Measurements from ENCODE around the gene MKI67.
"Not testable (repeated sequence)": the region's sequence is repeated elsewhere in the genome, so short reads cannot be mapped to it uniquely, and the experiment has no call there.

MKI67 gene

DNA sequence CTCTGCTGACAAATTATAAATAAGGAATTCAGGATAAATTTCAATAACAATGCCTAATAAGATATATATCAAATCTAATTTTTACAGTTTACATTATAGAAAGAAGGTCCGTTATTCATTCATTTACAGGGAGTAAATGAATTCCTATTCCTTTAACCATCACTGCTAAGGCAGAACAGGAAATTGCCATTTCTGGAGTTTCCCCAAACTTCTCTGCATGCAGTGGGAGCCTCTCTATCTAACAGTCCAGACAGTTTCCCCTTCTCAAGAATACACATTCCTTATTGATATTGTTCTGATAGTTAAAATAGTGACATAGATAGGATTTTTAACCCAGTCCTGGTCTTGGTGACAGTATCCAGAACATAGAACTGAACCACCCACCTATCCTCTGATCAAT is 24.3 kb downstream of the MKI67 start:
- Mint-ChIP-seq H3K4me3 (no peak overlapping the region), H3K27ac (no peak overlapping the region), H3K36me3 (peaks cover 3% of the 10 kb centered on the region), H3K9me3 (no peaks in the 10 kb centered on the region), H3K4me1 (peaks cover 28% of the 10 kb centered on the region)
- ATAC-seq (no peak), DNase-seq (ENCODE audit: low spot score in 2 of 2) (no peak)

DNA sequence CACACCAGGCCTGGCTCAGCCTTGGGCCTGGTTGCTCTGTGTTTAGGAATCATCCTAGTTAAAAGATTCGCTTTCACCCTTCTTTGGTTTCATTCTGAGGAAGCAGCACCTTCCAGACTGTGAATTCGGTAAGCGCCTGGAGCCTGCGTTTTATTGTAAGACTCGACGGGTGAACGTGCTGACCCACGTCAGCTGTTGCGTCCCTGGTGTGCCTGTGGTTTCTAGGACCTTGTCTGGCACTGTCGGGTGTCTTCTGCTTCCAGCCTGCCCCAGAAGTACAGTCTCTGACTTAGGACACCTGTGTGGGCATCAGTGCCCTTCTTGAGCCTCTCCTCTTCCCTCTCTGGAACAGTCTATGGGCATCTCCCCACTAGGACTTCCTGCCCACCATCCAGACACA is 26.3 kb downstream of the MKI67 start:
- no peak for DNase-seq (ENCODE audit: low spot score in 2 of 2)
- Mint-ChIP-seq H3K4me1 (peaks cover 48% of the 10 kb centered on the region), H3K27ac (no peak overlapping the region), H3K9me3 (no peaks in the 10 kb centered on the region), H3K4me3 (no peak overlapping the region), H3K36me3 (peaks cover 16% of the 10 kb centered on the region)
- ATAC-seq = no peak

DNA sequence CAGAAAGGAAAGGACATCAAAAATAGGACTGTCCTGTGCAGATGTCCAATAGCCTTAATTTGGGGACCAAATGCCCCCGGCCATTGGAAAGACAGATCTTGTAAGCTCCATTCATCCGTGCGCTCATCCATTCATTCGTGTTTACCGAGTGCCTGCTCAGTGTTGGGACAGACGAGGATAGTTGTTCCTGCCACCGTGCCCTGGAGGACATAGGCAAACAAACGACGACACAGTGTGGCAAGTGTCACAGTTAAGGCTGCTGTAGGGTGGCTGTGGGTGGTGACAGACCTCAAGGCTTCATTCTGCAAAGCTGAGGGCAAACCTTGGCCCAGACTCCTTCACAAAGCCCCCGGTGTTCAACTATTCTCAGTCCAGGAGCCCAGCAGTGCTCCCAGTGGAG is 27.6 kb downstream of the MKI67 start:
- Mint-ChIP-seq H3K36me3 (peaks cover 16% of the 10 kb centered on the region), H3K4me1 (peaks cover 44% of the 10 kb centered on the region), H3K9me3 (no peaks in the 10 kb centered on the region), H3K27ac (peak overlapping the region; percentile 43), H3K4me3 (no peak overlapping the region)
- no peak for ATAC-seq
- DNase-seq (ENCODE audit: low spot score in 2 of 2) = no peak

DNA sequence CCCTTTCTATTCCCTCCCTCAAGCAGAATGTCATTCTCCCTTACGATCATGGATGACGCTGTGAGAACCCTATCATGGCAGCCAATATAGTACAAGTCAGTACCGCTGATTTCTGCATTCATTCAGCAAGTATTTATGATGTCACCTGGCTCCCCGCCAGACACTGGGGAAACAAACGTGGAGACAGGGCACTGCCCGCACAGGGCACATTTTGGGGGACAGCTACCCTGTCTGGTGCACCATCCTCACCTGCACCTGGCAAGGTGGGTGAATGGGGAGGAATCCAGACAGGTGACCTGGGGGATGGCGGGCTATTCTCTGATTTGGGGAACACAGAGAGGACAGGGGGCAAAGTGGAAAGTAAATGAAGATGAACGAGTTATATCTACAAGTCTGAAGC is 28.4 kb downstream of the MKI67 start:
- Mint-ChIP-seq H3K36me3 (peaks cover 24% of the 10 kb centered on the region), H3K4me3 (no peak overlapping the region), H3K27ac (peak overlapping the region; percentile 45), H3K9me3 (no peaks in the 10 kb centered on the region), H3K4me1 (peaks cover 36% of the 10 kb centered on the region)
- ATAC-seq = no peak
- DNase-seq (ENCODE audit: low spot score in 2 of 2) = no peak

DNA sequence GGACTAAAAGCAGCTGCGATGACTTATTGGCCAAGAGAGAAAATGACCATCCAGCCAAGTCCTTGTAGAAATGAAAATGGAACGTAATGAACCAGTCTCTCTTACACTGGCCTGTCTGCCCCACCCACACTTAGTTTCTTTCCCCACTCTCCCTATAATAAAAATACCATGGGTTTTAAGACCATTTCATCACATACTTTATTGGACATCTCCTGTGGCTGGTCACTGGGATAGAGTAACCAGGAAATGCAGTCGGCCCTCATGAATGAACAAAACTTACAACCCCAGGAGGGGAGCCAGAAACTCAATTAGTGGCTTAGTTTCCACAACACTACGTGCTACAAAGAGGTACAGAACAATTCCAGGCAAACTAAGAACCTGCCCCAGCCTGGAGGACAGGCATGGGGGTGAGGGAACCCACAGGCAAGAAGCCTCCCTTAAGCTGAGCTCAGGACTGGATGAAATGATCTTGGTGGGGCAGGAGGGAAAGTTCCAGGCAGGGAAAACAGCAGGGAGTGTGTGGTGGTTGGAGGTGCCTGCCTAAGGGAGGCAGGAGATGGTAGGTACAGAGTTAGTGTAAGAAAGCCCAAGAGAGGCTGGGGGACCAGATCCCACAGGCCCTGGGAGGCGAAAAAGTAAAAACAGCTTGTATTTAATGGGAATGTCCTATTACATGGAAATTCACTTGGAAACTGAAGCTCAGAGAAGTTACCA is 29.6 kb downstream of the MKI67 start:
- H3K4me1 Mint-ChIP-seq = peaks cover 33% of the 10 kb centered on the region
- ATAC-seq = no peak
- DNase-seq (ENCODE audit: low spot score in 2 of 2) = no peak
- H3K9me3 Mint-ChIP-seq = no peaks in the 10 kb centered on the region
- H3K4me3 Mint-ChIP-seq = peak overlapping the region; percentile 61
- H3K27ac Mint-ChIP-seq = peak overlapping the region; percentile 89
- peaks cover 29% of the 10 kb centered on the region for H3K36me3 Mint-ChIP-seq

DNA sequence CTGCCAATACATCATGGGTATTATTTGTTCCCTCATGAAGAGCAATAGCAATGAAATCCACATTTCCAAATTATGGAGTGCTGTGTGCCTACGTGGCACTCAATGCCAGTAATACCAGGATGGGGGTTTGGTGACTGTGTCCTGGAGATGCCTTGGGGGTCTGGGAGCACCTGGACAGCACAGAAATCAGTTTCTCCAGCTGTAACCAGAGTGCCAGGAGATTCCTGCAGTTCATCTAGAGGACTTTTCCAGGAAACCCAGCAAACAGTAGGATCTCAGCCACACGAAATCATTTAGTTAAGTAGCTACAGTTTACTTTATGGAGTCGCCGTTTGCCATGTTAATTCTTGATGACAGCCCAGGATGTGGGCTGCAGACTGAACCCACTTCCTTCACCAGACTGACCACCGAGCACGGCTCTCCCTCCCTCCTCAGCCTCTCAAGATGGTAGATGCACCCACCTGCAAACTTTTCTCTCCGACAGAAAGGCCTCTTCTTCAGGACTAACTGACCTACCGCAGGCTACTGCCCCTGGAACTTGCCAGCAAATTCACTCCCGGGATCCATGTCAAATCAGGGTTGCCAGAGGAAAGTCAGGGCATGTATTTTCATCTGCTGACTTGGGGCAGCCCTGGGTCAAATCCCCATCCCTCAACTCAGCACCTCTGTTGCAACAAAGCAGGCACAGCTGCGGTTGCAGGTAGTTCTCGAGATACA is 30.3 kb downstream of the MKI67 start:
- Mint-ChIP-seq H3K36me3 (peaks cover 29% of the 10 kb centered on the region), H3K4me3 (peak overlapping the region; percentile 61), H3K4me1 (peaks cover 33% of the 10 kb centered on the region), H3K9me3 (no peaks in the 10 kb centered on the region), H3K27ac (peak overlapping the region; percentile 89)
- ATAC-seq (peak; percentile 84), DNase-seq (ENCODE audit: low spot score in 2 of 2) (peak in 1 of 2 donors; percentile 70)

DNA sequence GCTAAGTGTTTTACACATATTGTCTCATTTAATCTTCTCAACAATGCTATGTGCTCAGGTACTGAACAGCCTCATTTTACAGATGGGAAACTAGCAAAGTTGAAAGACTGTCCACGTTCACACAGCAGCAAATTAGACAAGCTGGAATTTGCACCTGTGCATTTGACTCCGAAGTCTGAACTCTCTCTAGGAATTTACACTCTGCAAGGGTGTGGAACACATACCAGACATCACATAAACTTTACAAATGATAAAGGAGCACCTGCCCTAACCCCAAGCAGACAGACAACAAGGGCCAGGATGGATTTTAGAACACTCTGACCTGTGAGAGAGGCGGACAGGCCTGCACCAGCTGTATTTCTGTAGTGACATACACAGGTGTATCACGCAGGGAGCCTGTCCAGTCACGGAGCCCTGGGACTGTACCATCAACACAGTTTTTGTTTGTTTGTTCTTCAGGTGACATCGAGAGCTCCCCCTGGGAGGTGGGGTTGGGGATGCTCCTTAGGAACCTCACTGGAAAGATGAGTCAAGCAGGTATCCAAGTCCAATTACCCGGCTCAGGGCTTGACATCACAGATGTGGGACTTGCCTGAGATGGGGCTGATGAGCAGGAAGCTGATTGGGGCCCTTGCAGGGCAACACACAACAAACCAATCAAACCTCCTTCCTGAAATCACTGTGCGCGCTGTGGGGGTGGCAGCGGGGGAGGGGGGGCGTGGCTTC is 31.0 kb downstream of the MKI67 start:
- peak overlapping the region; percentile 89 for H3K27ac Mint-ChIP-seq
- peaks cover 33% of the 10 kb centered on the region for H3K4me1 Mint-ChIP-seq
- peak; percentile 90 for ATAC-seq
- DNase-seq (ENCODE audit: low spot score in 2 of 2) = peak; percentile 16 to 67
- no peaks in the 10 kb centered on the region for H3K9me3 Mint-ChIP-seq
- H3K4me3 Mint-ChIP-seq = peak overlapping the region; percentile 61
- peaks cover 29% of the 10 kb centered on the region for H3K36me3 Mint-ChIP-seq

DNA sequence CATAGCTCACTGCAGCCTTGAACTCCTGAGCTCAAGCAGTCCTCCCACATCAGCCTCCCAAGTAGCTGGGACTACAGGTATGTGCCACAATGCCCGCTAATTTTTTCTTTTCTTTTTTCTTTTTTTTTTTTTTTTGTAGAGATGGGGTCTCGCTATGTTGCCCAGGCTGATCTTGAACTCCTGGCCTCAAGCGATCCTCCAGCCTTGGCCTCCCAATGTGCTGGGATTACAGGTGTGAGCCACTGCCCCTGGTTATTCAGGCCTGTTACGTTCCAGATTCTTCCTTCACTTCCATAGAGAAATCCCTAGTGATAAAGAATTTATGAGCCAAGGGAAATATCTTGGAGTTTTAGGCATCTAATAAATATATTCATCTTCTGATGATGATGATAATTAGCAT is 31.6 kb downstream of the MKI67 start:
- H3K4me1 Mint-ChIP-seq = peaks cover 33% of the 10 kb centered on the region
- not testable (repeated sequence) for ATAC-seq; DNase-seq (ENCODE audit: low spot score in 2 of 2); H3K9me3 Mint-ChIP-seq
- peak overlapping the region; percentile 61 for H3K4me3 Mint-ChIP-seq
- peak overlapping the region; percentile 89 for H3K27ac Mint-ChIP-seq
- peaks cover 29% of the 10 kb centered on the region for H3K36me3 Mint-ChIP-seq

DNA sequence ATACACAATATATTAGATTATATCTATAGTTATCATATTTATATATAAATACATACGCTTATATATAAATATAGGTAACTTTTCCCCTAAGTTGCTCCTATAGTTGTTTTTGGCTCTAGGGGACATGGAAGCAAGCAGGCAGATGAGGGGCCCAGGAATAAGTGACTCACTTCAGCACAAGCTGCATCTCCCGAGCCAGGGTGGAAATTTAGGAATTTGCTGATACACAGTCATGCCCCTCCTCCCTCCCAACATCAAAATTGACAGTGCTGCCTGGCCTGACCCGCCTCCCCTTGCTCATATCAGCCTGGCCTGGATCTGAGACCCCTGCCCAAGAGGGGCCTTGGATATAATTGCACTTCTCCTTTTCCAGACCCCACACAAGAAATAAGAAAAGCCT is 33.8 kb downstream of the MKI67 start:
- H3K36me3 Mint-ChIP-seq = peaks cover 29% of the 10 kb centered on the region
- DNase-seq (ENCODE audit: low spot score in 2 of 2) (no peak), ATAC-seq (no peak)
- H3K4me3 Mint-ChIP-seq = no peak overlapping the region
- H3K9me3 Mint-ChIP-seq = no peaks in the 10 kb centered on the region
- no peak overlapping the region for H3K27ac Mint-ChIP-seq
- peaks cover 23% of the 10 kb centered on the region for H3K4me1 Mint-ChIP-seq

DNA sequence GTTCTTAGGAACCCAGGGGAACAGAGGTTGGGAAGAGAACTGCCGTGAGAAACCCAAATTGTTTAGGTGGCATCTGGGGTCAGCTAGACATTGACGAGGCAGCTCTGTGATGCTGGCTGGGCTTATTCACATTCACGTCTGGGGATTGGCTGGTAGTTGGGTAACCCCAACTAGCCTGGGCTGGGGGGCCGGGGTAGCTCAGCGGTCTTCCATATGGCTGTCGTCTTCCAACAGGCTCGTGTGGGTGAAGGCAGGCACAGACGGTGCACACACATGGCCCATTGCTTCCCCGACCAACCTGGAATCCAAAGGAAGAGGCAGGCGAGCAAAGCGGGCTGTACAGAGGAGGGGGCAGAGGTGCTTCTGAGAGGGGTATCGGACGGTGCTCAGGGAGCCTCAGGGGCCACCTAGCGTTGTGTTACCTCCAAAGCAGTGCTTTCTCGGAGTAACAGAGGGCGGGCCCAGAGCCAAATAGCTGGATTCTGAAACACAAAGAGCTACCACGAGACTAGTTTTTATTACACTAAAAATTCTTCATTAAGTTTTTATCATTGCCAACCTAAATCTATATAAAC is 34.5 kb downstream of the MKI67 start:
- DNase-seq (ENCODE audit: low spot score in 2 of 2) (no peak), ATAC-seq (no peak)
- Mint-ChIP-seq H3K4me3 (no peak overlapping the region), H3K4me1 (peaks cover 19% of the 10 kb centered on the region), H3K27ac (no peak overlapping the region), H3K36me3 (peaks cover 24% of the 10 kb centered on the region), H3K9me3 (no peaks in the 10 kb centered on the region)

DNA sequence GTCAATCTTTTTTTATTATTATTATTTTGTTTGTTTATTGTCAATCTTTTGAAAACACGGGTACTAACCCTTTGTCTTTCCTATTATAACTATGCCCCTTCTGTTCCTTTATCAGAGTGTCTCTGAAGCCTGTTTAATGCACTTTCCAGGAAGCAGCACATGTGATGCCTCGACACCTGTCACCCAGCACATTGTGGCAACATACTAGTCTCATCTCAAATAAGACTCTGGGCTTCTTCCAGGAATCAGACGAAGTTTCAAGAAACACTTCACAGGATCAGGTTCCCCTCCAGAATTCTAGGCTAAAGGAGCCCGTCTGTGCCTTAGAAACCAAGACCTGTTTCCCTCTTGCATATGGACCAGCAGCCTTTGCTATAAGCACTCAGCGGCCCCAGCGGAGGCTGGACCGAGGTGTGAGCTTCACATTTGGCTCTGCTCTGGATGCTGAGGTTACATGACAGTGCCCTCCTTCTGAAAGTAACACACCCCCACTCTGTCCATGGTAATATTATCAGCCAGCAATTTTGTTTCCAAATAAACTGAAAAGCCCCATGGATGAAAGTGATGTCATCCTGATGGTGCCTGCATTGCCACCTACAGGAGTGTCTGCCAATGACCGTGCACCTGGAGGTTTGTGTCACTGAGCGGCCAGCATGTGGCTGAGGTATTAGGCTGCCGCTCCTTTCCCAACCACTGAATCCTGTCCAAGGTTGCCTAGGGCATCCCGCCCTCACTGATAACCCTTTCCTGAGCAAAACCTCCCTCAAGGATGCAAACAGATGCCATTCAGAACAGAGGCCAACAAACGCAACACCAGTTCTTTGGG is 38.1 kb downstream of the MKI67 start:
- Mint-ChIP-seq H3K4me3 (no peak overlapping the region), H3K27ac (no peak overlapping the region), H3K36me3 (peaks cover 36% of the 10 kb centered on the region), H3K4me1 (no peaks in the 10 kb centered on the region), H3K9me3 (no peaks in the 10 kb centered on the region)
- DNase-seq (ENCODE audit: low spot score in 2 of 2) (no peak), ATAC-seq (peak; percentile 47)

DNA sequence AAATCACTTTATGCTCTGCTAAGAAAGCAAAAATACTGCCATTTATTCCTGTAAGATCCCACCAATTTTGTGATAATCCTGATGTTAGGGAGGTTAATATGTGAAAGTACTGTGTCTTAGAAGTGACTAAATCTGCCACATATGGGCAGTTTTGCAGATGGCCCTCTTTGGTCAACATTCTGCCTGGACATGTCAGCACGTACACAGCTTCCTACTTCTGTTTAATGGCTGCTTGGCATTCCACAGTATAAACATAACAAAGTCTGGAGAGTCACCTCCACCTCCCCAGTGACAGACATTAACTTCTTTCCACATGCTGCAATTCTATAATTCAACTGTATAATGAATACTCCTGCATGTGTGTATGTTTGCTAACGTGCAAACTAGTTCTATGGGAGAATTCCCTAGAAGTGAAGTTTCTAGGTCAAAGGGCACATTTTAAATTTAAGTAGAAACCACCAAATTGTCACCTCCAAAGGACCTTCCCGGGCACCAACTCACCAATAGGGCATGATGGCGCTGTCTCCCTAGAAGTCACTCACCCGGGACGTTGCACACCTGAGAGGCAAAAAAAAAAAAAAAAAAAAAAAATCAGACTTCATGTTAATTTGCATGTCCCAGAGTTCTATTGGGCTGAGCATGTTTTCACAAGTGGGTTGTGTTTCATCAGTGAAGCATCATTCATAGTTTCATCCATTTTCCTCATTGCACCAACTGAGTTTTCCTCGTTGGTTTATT is 38.9 kb downstream of the MKI67 start:
- Mint-ChIP-seq H3K4me1 (no peaks in the 10 kb centered on the region), H3K4me3 (no peak overlapping the region), H3K9me3 (no peaks in the 10 kb centered on the region), H3K36me3 (peaks cover 36% of the 10 kb centered on the region), H3K27ac (no peak overlapping the region)
- ATAC-seq (no peak), DNase-seq (ENCODE audit: low spot score in 2 of 2) (no peak)

DNA sequence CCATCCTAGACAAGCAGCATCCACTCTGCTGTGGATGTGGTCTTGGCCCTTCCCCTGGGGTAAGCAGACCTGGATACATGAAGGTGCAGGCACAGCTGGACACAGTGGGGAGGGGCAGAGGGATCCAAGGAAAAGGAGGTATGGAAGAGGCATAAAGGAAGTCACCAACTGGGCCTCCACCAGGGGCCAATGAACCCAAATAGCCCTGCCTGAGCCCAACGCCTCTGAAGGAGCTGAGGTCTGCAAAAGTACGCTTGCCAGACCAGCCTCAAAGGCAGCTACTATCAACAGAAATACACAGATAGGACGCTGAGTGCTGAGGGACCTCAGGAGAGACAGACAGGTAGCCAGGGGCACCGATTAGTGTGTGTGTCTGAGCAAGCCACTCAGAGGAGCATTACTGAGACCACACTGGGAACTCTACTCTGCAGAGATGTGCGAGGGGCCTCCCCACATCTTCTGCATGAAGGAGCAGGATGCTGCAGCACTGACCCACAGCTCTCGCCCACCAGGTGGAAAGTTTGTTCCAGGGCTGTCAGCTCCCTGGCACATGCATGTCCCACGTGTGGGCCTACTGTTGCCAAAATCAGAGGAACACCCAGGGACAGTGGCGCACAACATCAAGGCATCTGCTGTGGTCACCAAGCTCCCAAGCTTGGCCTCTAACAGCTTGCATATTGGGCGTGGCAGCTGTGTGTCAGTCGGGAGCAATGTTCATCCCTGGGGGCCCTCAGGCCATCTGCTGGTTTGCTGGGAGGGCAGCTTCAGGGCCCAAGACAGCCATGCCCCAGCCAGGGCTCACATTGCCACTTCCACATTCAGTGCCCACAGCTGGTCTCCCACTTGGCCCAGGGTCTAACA is 40.0 kb downstream of the MKI67 start:
- ATAC-seq = no peak

More for the DNA sequence above, 40.0 kb downstream of the MKI67 start:
- peaks cover 47% of the 10 kb centered on the region for H3K36me3 Mint-ChIP-seq
- no peak for DNase-seq (ENCODE audit: low spot score in 2 of 2)
- H3K9me3 Mint-ChIP-seq = no peaks in the 10 kb centered on the region
- H3K4me1 Mint-ChIP-seq = no peaks in the 10 kb centered on the region
- no peak overlapping the region for H3K4me3 Mint-ChIP-seq
- peak overlapping the region; percentile 26 for H3K27ac Mint-ChIP-seq

Data from stimulated activated effector memory CD8-positive, alpha-beta T cell treated with anti-CD3 and anti-CD28 coated beads, Interleukin-12 subunit alpha, Interleukin-12 subunit beta, amount 100 ng/mL, for 72 hours (primary cell).